Smooth muscle cell (in vitro differentiated cells): ENCODE results near the gene COMMD2. TPM values are rescaled to one million over a fixed set of nuclear protein-coding genes. Genes with fewer than 3 reads are reported as not detected.

Source experiments
- DNase-seq: peaks from one replicate; lab custom pipeline; 2025; ENCODE audit not compliant: unreplicated experiment; lab: John Stamatoyannopoulos, UW
- H2AFZ ChIP-seq: fragments of 200-600 bp; sonication (generic); 2 replicates; pipeline ENCODE4 v1.6.0; 2016; ENCODE audit warnings: antibody characterized with exemption, low read depth, mild to moderate bottlenecking
- H3F3A ChIP-seq: fragments of 200-600 bp; sonication (generic); 2 replicates; pipeline ENCODE4 v1.6.0; 2017; ENCODE audit warnings: antibody characterized with exemption, low read depth
- H3K27ac ChIP-seq: fragments of 200-600 bp; sonication (generic); 2 replicates; pipeline ENCODE4 v1.5.1; 2016; ENCODE audit warnings: low read depth, mild to moderate bottlenecking
- H3K27me3 ChIP-seq: fragments of 200-600 bp; sonication (generic); 2 replicates; pipeline ENCODE4 v1.6.1; 2016; ENCODE audit warnings: low read depth, mild to moderate bottlenecking
- H3K36me3 ChIP-seq: fragments of 200-600 bp; sonication (generic); 2 replicates; pipeline ENCODE4 v1.5.1; 2016; ENCODE audit warnings: low read depth
- H3K4me1 ChIP-seq: fragments of 200-600 bp; sonication (generic); 2 replicates; pipeline ENCODE4 v1.5.1; 2016; ENCODE audit warnings: low read depth
- H3K4me2 ChIP-seq: fragments of 200-600 bp; sonication (generic); 2 replicates; pipeline ENCODE4 v1.6.0; 2016; ENCODE audit warnings: mild to moderate bottlenecking
- H3K4me3 ChIP-seq: fragments of 200-600 bp; sonication (generic); 2 replicates; pipeline ENCODE4 v1.5.1; 2016; ENCODE audit warnings: mild to moderate bottlenecking
- H3K79me2 ChIP-seq: fragments of 200-600 bp; sonication (generic); 2 replicates; pipeline ENCODE4 v1.6.0; 2016; ENCODE audit warnings: low read depth, mild to moderate bottlenecking
- H3K9ac ChIP-seq: fragments of 200-600 bp; sonication (generic); 2 replicates; pipeline ENCODE4 v1.6.0; 2016; ENCODE audit warnings: low read depth
- H3K9me3 ChIP-seq: fragments of 200-600 bp; sonication (generic); replicated peaks from 2 replicates; pipeline ENCODE4 v1.5.1; 2016; ENCODE audit warnings: low read depth
- H4K20me1 ChIP-seq: fragments of 200-600 bp; sonication (generic); 2 replicates; pipeline ENCODE4 v1.6.0; 2016; ENCODE audit warnings: low read depth
- CTCF ChIP-seq: fragments of 200-600 bp; sonication (generic); IDR thresholded peaks from 2 replicates; pipeline ENCODE4 v1.5.1; 2017; ENCODE audit warnings: borderline replicate concordance, mild to moderate bottlenecking, antibody characterized with exemption; ENCODE audit not compliant: insufficient read depth, poor library complexity, severe bottlenecking
- WGBS: methylation state at CpG from one replicate; pipeline ENCODE4 v1.1.7; 2016; ENCODE audit warnings: low lambda C conversion rate; 5-methylcytosine and 5-hydroxymethylcytosine counted together
- polyA plus RNA-seq: library from polyadenylated mRNA; unstranded; fragments of >200 nt; fragmentation: Nextera tagmentation; extraction: Ambion mirVana; gene quantifications from 2 replicates; pipeline ENCODE4 v1.2.1, GENCODE V29; 2016
- total RNA-seq: library from RNA; depleted of rRNA; stranded (reverse); fragments of >200 nt; gene quantifications from 2 replicates; pipeline ENCODE4 v1.2.3, GENCODE V29; 2014

COMMD2 gene
- total and polyA plus RNA-seq, 2 experiments from 2014 or later, result 47.5 to 56.3 TPM

- no peak overlapping the region for H3K9ac ChIP-seq
- H2AFZ ChIP-seq, result no peak overlapping the region
- H3K27me3 ChIP-seq, result no peaks in the 10 kb centered on the region
- no peaks in the 10 kb centered on the region for H3K9me3 ChIP-seq
- 6% methylated on average over 2 of the region's 2 CpGs for WGBS
- H3F3A ChIP-seq, result peaks cover 11% of the 10 kb centered on the region
- no peaks in the 10 kb centered on the region for H4K20me1 ChIP-seq
- peaks cover 3% of the 10 kb centered on the region for H3K4me1 ChIP-seq
- no peak overlapping the region for H3K4me3 ChIP-seq
- no peak for TF ChIP-seq CTCF
- H3K27ac ChIP-seq, result peak overlapping the region; percentile 39
- H3K36me3 ChIP-seq, result peaks cover 8% of the 10 kb centered on the region
- H3K4me2 ChIP-seq, result peak overlapping the region; percentile 36
- DNase-seq, result no peak
- no peaks in the 10 kb centered on the region for H3K79me2 ChIP-seq
Measured at GRCh38 chr3:149736175-149736952, 15.9 kb downstream of the COMMD2 start.

GRCh38 chr3:149732234-149732633 is 20.1 kb downstream of the COMMD2 start:
- TF ChIP-seq CTCF, result no peak
- Histone ChIP-seq H2AFZ (no peak overlapping the region), H3K4me1 (peaks cover 3% of the 10 kb centered on the region), H3K9me3 (no peaks in the 10 kb centered on the region), H3K9ac (no peak overlapping the region), H3K4me3 (no peak overlapping the region), H3F3A (peaks cover 11% of the 10 kb centered on the region), H4K20me1 (no peaks in the 10 kb centered on the region), H3K4me2 (no peak overlapping the region), H3K36me3 (no peaks in the 10 kb centered on the region), H3K27ac (no peak overlapping the region), H3K27me3 (no peaks in the 10 kb centered on the region), H3K79me2 (no peaks in the 10 kb centered on the region)
- 91% methylated on average over 3 of the region's 3 CpGs for WGBS
- no peak for DNase-seq

- H3K27me3 ChIP-seq, result no peaks in the 10 kb centered on the region
- 93% methylated on average over 2 of the region's 2 CpGs for WGBS
- H3K4me3 ChIP-seq, result no peak overlapping the region
- no peak for DNase-seq
- no peak overlapping the region for H2AFZ ChIP-seq
- no peaks in the 10 kb centered on the region for H3K36me3 ChIP-seq
- no peaks in the 10 kb centered on the region for H3F3A ChIP-seq
- no peaks in the 10 kb centered on the region for H4K20me1 ChIP-seq
- TF ChIP-seq CTCF, result no peak
- no peaks in the 10 kb centered on the region for H3K9me3 ChIP-seq
- no peak overlapping the region for H3K27ac ChIP-seq
- H3K4me2 ChIP-seq, result no peak overlapping the region
- H3K79me2 ChIP-seq, result no peaks in the 10 kb centered on the region
- no peaks in the 10 kb centered on the region for H3K4me1 ChIP-seq
- no peak overlapping the region for H3K9ac ChIP-seq
Measured at GRCh38 chr3:149727656-149728055, 24.6 kb downstream of the COMMD2 start.
